ELF-1 (cell line): Measurements from ENCODE around the gene AVPR1B.
A peak's percentile ranks its signal among the peaks of the same experiment; 100 is the strongest.
"Not testable (repeated sequence)": the region's sequence is repeated elsewhere in the genome, so short reads cannot be mapped to it uniquely, and the experiment has no call there.

Source experiments
- DNase-seq: peaks from one replicate; pipeline ENCODE4 v3.0.0-alpha.2; 2016; ENCODE audit warnings: low read depth, low spot score

Gene AVPR1B

DNA sequence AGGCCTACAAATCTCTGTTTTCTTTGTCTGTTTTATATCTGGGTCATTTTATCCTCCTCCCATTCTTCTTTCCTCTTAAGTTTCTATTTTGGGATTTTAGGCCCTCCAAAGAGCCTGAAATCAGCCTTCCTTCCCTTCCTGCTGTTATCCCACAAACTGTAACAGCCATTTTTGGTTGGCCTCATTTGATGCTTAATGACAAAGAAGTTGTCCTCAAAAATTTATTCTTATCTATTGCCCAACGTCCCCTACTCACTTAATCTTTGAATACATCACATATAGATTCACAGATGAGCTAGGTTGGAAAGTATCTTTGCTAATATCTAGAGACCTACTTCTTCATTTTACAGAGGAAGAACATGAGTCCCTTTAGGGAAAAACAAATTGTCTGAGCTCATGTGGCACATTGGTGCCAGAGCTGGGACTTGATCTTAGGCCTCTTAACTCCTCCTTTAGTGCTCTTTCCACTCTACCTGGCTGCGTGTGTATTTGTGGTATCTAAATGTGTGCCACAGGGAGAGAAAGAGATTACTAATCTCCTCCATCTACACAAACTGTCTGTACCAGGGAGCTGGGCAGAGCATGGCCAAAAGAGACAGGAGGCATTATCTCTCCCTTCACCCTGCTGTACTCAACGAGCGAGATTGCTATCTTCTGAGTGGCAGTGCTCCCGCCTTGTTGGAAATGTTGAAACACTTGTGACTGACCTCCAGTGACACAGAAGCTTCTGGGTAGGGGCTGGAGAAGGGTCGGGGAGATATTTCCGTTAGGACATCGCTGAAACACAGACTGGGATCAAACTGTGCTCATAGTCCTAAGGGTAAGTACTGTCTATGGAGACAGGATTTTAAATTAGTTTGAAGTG lies 34.1 kb downstream of the AVPR1B start:
- DNase-seq: no peak

DNA sequence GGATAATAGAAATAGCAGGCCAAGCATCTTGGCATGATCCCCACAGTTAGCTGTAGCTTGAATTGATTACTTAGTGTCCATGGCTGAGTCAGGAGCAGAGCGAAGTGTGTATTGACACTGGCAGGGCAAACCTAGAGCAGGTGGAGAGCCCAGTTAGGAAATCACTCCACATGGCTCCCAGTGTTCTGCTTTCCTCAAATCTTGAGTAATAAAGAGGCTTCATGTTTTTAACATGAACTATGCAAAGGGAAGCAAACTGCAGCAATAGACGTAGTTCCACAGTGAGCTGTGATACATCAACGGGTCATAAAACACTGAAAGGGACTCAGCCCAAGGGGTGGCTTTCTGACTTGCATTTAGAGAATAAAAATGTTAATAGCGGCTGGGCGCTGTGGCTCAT lies 35.3 kb downstream of the AVPR1B start:
- no peak for DNase-seq

- peak; percentile 23 for DNase-seq
These were observed 37.0 kb downstream of the AVPR1B start for GRCh38 chr1:206080026-206080820.

DNA sequence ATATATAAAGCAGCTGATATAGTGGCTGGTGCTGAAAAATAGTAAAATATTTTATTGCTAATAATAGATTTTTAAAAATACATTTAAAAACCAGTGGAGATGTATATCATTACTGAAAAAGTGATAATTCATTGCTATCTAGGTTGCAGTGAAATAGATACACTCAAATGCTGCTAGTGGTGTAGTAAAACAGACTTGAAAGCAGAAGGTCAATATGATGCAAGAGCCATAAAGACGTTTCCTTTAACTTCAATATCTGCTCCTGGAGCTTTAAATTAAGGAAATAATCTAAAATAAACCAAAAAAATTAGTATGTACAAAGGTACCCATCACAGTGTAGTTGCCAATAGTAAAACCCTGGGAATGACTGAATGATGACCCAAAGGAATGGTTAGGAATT lies 38.1 kb downstream of the AVPR1B start:
- DNase-seq: no peak

- DNase-seq: no peak
These were observed 41.1 kb downstream of the AVPR1B start for GRCh38 chr1:206075786-206076755.

DNA sequence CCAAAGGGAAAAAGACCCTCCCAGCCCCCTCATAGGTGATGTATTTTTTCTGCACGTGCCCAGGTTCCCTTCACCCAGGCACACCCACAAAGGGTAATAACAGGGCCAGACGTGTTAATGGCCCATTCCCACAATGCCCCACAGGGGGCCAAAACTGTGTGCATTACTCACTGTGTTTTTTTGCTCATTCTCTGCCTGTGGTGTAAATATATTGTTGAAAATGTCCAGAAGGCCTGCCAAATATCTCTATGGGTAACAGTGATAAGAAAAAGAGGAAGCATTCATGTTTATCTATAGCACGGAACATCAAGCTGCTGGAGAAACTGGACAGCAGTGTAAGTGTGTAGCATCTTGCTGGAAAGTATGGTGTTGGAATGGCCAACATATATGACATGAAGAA lies 42.3 kb downstream of the AVPR1B start:
- DNase-seq: no peak

DNA sequence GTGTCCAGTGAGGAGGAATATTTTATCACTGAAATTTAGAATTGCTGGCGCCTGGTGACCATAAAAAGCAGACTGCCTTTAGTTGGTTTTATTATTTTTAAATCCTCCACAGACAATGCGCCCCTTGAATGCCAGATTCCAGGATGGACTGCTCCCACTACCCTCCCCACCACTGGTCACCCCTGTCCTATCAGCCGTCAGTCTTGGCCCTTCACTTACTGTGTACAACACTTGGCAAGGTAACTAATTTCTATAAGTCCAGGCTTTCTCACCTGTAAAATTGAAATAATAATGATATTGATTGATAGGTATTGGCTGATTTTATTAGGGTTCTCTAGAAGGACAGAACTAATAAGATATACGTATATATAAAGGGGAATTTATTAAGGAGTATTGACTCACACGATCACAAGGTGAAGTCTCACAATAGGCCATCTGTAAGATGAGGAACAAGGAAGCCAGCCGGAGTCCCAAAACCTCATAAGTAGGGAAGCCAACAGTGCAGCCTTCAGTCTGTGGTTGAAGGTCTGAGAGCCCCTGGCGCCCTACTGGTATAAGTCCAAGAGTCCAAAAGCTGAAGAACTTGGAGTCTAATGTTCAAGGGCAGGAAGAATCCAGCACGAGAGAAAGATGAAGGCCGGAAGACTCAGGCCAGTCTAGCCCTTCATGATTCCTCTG lies 46.4 kb downstream of the AVPR1B start:
- DNase-seq: no peak

- DNase-seq: no peak
These were observed 48.9 kb downstream of the AVPR1B start for GRCh38 chr1:206068314-206068713.

DNA sequence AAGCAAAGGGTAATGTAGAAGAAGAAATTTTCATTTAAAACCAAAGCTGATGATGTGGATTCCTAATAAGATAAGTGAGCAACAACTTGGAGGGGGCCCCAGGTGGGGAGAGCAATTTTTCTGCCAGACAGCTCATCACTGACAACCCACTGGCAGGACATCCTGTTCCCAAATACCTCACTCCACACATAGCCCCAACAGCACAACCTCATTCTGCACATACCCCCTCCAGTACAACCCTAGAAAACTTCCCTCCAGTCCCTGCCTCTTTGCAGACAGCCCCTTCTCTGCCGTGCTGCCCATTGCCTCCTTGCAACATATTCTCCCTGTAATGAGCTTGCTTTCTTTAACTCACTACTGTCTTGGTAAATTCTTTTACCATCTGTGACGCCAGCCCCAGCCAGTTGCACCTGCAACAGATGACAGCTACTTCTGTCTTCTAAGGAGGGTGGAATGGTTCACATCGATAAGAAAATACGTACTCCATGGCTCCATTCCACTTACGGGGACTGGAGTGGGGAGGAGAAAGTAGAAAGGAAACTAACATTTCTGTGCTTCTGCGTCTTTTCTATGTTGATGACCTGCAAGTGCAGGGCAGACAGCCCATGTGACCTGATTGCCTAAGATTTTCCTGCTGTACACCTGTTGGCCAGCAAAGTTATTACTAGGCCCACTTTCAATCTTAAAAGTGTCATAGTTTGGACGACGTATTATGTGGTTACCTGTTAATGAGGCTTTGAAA lies 49.5 kb downstream of the AVPR1B start:
- no peak for DNase-seq

DNA sequence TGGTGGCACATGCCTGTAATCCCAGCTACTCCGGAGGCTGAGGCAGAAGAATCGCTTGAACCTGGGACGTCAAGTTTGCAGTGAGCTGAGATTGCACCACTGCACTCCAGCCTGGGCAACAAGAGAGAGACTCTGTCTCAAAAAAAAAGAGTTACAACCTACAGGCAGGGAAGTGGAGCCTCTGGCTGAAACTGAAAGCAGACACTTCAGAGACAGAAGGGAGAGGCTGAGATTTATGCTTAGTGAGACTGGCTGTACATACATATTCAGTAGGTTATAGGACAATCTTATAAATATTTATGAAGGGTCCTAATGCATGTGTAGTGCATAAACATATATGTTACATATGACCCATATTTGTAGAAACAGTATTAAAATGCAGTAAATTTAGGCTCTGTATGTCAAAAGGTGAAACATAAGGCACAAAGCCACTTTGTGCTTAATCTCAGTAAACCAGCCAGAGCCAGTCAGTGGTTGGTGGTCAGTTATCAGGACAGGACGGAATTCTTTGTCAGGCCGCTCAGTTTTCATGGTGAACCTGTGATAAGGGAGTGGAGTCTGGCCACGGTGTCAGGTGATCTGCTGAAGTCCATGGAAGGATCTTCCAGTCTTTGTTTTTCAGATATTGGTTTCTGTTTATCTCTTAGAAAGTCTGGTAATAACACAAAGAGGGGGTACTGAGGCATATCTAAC lies 50.6 kb downstream of the AVPR1B start:
- DNase-seq: no peak

DNA sequence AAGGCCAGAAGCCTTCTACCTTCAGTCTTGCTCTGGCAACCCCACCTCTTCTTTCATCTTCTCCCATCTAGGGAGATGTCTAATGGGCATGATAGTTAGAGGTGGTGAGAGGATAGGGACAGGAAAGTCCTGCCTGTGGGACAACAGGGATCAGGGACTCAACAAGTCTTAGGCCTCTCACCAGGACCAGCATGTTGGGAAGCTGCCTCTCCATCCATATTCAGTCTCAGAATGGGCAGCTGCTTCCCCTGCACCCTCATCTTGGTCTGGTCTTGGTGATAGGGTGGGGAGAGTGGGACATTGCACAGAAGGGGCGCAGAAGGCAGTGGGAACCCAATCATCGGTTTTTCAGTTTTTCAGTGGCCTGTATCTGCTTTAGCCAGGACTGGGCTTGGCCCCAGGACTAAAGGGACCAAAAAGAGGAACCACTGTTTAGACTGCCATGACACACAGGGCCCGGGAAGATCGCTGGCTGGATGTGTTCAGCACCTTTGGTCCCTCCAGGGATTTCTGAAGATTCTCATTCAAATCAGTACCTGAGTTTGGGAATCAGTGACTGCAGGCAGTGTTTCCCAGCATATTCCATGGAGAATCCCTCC lies 51.5 kb downstream of the AVPR1B start:
- DNase-seq: no peak

DNA sequence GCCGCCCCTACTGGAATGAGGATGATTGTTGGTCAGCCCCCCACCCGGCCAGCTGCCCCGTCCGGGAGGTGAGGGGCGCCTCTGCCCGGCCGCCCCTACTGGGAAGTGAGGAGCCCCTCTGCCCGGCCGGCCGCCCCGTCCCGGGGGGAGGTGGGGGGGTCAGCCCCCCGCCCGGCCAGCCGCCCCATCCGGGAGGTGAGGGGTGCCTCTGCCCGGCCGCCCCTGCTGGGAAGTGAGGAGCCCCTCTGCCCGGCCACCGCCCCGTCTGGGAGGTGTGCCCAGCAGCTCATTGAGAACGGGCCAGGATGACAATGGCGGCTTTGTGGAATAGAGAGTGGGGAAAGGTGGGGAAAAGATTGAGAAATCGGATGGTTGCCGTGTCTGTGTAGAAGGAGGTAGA lies 52.7 kb downstream of the AVPR1B start:
- DNase-seq: not testable (repeated sequence)

- not testable (repeated sequence) for DNase-seq
These were observed 53.2 kb downstream of the AVPR1B start for GRCh38 chr1:206064001-206064400.

- DNase-seq: no peak
These were observed 54.7 kb downstream of the AVPR1B start for GRCh38 chr1:206062464-206062863.

GRCh38 chr1:206060844-206061243 lies 56.3 kb downstream of the AVPR1B start:
- DNase-seq: no peak
